ENCODE data around the gene ECI2. TPM values are rescaled to one million over a fixed set of nuclear protein-coding genes. Genes with fewer than 3 reads are reported as not detected.

The ECI2 gene
- total RNA-seq, 1 donor from 2014 or later = 170 TPM

DNA sequence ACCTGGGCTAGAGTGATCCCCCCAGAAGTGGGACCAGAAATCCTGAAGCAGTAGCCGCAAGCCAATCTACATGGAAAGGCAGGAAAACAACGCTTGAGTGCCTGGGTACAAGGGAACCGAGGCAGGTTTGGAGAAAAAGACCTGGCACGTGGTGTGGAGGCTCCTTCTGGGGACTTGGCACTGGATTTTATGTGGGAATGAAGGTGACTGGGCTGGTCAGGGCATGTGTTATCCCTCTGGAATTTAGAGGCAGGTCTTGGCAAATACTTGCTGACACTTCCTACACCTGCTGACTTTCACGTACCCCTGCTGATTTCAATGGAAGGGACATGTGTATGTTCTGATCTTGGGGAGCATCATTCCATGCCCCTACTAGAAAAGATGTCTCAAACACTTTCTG lies 31.4 kb downstream of the ECI2 start:
- Histone ChIP-seq H3K4me1 (peaks cover 5% of the 10 kb centered on the region), H3K27me3 (ENCODE audit: low read depth) (no peaks in the 10 kb centered on the region), H3K4me3 (no peak overlapping the region), H3K27ac (replicated peaks) (no peak overlapping the region), H3K9me3 (replicated peaks) (no peaks in the 10 kb centered on the region), H3K36me3 (no peaks in the 10 kb centered on the region)
- intact Hi-C loops (cut with micrococcal nuclease) = no loop called here
- TF ChIP-seq, protein P1, sequence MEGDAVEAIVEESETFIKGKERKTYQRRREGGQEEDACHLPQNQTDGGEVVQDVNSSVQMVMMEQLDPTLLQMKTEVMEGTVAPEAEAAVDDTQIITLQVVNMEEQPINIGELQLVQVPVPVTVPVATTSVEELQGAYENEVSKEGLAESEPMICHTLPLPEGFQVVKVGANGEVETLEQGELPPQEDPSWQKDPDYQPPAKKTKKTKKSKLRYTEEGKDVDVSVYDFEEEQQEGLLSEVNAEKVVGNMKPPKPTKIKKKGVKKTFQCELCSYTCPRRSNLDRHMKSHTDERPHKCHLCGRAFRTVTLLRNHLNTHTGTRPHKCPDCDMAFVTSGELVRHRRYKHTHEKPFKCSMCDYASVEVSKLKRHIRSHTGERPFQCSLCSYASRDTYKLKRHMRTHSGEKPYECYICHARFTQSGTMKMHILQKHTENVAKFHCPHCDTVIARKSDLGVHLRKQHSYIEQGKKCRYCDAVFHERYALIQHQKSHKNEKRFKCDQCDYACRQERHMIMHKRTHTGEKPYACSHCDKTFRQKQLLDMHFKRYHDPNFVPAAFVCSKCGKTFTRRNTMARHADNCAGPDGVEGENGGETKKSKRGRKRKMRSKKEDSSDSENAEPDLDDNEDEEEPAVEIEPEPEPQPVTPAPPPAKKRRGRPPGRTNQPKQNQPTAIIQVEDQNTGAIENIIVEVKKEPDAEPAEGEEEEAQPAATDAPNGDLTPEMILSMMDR (IDR thresholded peaks at IDR 0.05; ENCODE audit: borderline replicate concordance) = no peak
- DNase-seq = no peak

DNA sequence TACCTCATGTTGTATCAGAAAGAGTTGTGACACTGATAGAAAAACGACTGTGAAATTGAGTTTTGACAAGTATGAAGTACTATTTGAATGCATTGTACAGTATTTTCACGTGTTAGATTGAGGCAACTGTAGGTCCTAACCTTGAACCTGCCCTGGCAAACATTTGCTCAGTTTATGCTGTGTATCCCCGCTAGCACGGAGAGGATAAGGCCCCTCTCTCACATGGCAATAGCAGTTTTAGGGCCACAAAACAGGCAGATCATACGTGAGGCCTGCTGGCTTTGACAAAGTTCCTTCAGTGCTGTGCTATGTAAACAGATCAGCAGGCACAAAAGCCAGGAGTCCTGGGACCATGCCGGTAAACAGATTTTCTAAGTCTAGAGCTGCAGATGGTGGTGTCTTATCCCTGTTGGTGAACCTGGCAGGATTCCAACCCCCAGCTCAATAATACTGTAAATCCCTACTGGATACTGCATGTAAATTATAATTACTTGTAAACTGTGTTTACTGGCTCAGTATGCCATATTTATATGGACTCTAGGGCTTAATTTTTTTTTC lies 32.6 kb downstream of the ECI2 start:
- H3K4me3 ChIP-seq = no peak overlapping the region
- no peaks in the 10 kb centered on the region for H3K27me3 ChIP-seq (ENCODE audit: low read depth)
- no peaks in the 10 kb centered on the region for H3K36me3 ChIP-seq
- DNase-seq = no peak
- H3K27ac ChIP-seq (replicated peaks) = no peak overlapping the region
- no peaks in the 10 kb centered on the region for H3K4me1 ChIP-seq
- TF ChIP-seq, protein P1 (IDR thresholded peaks at IDR 0.05; ENCODE audit: borderline replicate concordance) = no peak
- intact Hi-C loops (cut with micrococcal nuclease) = no loop called here
- H3K9me3 ChIP-seq (replicated peaks) = no peaks in the 10 kb centered on the region

DNA sequence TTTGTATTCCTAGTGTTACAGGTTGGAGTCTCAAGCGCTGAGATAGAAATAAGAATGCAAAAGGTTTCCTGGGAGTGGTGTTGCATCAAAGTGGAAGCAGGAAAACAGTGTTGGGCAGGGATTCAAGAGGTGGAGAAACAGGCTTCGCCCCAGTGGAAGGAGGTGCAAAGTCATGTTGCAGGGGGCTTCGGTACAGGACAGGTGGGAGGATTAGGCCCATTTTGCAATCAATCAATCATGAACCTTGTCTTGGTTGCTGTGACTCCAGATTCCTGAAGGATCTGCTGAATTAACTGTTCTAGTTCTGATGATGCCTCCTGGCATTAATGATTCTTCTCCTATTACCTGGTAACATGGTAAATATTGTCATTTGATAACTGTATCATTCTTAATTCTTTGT lies 34.1 kb downstream of the ECI2 start:
- Histone ChIP-seq H3K9me3 (replicated peaks) (no peaks in the 10 kb centered on the region), H3K27ac (replicated peaks) (no peak overlapping the region), H3K4me3 (no peak overlapping the region), H3K36me3 (no peaks in the 10 kb centered on the region), H3K27me3 (ENCODE audit: low read depth) (no peaks in the 10 kb centered on the region), H3K4me1 (no peaks in the 10 kb centered on the region)
- TF ChIP-seq, protein P1 (IDR thresholded peaks at IDR 0.05; ENCODE audit: borderline replicate concordance) = no peak
- intact Hi-C loops (cut with micrococcal nuclease) = no loop called here
- no peak for DNase-seq

DNA sequence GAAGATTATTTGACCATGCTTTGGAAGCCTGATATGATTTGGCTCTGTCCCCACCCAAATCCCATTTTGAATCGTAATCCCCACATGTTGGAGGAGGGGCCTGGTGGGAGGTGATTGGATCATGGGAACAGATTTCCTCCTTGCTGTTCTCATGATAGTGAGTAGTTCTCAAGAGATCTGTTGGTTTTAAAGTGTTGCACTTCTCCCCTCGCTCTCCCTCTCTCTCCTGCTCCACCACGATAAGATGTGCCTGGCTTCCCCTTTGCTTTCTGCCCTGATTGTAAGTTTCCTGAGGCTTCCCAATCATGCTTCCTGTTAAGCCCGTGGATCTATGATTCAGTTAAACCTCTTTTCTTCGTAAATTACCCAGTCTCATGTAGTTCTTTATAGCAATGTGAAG lies 34.7 kb downstream of the ECI2 start:
- Histone ChIP-seq H3K9me3 (replicated peaks) (no peaks in the 10 kb centered on the region), H3K27me3 (ENCODE audit: low read depth) (no peaks in the 10 kb centered on the region), H3K27ac (replicated peaks) (no peak overlapping the region), H3K36me3 (no peaks in the 10 kb centered on the region), H3K4me1 (no peaks in the 10 kb centered on the region), H3K4me3 (no peak overlapping the region)
- DNase-seq = no peak
- TF ChIP-seq, protein P1 (IDR thresholded peaks at IDR 0.05; ENCODE audit: borderline replicate concordance) = no peak
- intact Hi-C loops (cut with micrococcal nuclease) = no loop called here

DNA sequence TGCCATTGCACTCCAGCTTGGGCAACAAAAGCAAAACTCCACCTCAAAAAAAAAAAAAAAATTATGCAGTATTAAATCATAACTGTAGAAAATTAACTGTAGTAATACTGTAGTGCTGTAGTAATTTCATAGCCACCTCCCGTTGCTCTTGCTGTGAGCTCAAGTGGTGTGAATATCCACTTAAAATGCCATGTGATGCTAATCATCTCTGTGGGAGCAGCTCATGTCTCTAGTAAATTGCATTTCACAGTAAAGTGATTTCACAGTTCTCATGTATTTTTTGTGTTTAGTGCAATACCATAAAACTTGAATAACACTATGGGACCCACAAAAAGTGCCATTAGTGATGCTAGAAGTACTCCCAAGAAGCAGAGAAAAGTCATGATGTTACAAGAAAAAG lies 42.1 kb downstream of the ECI2 start:
- no peak overlapping the region for H3K27ac ChIP-seq (replicated peaks)
- TF ChIP-seq, protein P1 (IDR thresholded peaks at IDR 0.05; ENCODE audit: borderline replicate concordance) = no peak
- H3K4me1 ChIP-seq = no peaks in the 10 kb centered on the region
- no peak for DNase-seq
- H3K9me3 ChIP-seq (replicated peaks) = no peaks in the 10 kb centered on the region
- intact Hi-C loops (cut with micrococcal nuclease) = no loop called here
- H3K27me3 ChIP-seq (ENCODE audit: low read depth) = no peaks in the 10 kb centered on the region
- H3K36me3 ChIP-seq = no peaks in the 10 kb centered on the region
- H3K4me3 ChIP-seq = no peak overlapping the region

All from left ventricle myocardium inferior (tissue), 1 donor.